GM23338 (cell line): ENCODE data around the gene ADAM17. TPM values are rescaled to one million over a fixed set of nuclear protein-coding genes. Genes with fewer than 3 reads are reported as not detected.

Experiments
- ATAC-seq: fragments of 200-7000 bp; cut with Tn5 transposase; 3 replicates; pipeline ENCODE4 v1.9.1; 2020
- DNase-seq: peaks from one replicate; pipeline ENCODE4 v3.0.0-alpha.2; 2015; ENCODE audit warnings: low spot score
- H2AFZ ChIP-seq: fragments of 200-600 bp; sonication (generic); 2 replicates; pipeline ENCODE4 v1.8.0; 2016; ENCODE audit warnings: antibody characterized with exemption, mild to moderate bottlenecking, moderate library complexity
- H3F3A ChIP-seq: fragments of 200-600 bp; sonication (generic); replicated peaks from 2 replicates; pipeline ENCODE4 v1.8.0; 2017; ENCODE audit warnings: antibody characterized with exemption, mixed run types, low read depth
- H3K27ac ChIP-seq: fragments of 200-600 bp; sonication (generic); 2 replicates; pipeline ENCODE4 v1.6.1; 2016; ENCODE audit warnings: low read depth
- H3K27me3 ChIP-seq: fragments of 200-600 bp; sonication (generic); 2 replicates; pipeline ENCODE4 v1.8.0; 2016; ENCODE audit warnings: mild to moderate bottlenecking, mixed run types, moderate library complexity; ENCODE audit not compliant: insufficient read depth
- H3K36me3 ChIP-seq: fragments of 200-600 bp; sonication (generic); 2 replicates; pipeline ENCODE4 v1.8.0; 2016; ENCODE audit warnings: mild to moderate bottlenecking; ENCODE audit not compliant: insufficient read depth
- H3K4me1 ChIP-seq: fragments of 200-600 bp; sonication (generic); 2 replicates; pipeline ENCODE4 v1.8.0; 2016; ENCODE audit warnings: mild to moderate bottlenecking, moderate library complexity; ENCODE audit not compliant: insufficient read depth
- H3K4me2 ChIP-seq: fragments of 200-600 bp; sonication (generic); 2 replicates; pipeline ENCODE4 v1.7.1; 2017; ENCODE audit warnings: mixed run types
- H3K4me3 ChIP-seq: fragments of 200-600 bp; sonication (generic); 2 replicates; pipeline ENCODE4 v1.6.1; 2016; ENCODE audit warnings: mixed run types
- H3K79me2 ChIP-seq: fragments of 200-600 bp; sonication (generic); replicated peaks from 2 replicates; pipeline ENCODE4 v1.8.0; 2017; ENCODE audit warnings: mild to moderate bottlenecking; ENCODE audit not compliant: insufficient read depth
- H3K9me2 ChIP-seq: fragments of 200-600 bp; sonication (generic); 2 replicates; pipeline ENCODE4 v1.8.0; 2017; ENCODE audit not compliant: insufficient read depth
- H4K20me1 ChIP-seq: fragments of 200-600 bp; sonication (generic); replicated peaks from 2 replicates; pipeline ENCODE4 v1.8.0; 2017; ENCODE audit warnings: mild to moderate bottlenecking; ENCODE audit not compliant: insufficient read depth
- H3K27ac Mint-ChIP-seq: 2 replicates; pipeline ENCODE4 v1.8.0; 2020; ENCODE audit warnings: inconsistent platforms, mild to moderate bottlenecking, moderate library complexity, mixed read lengths
- H3K27me3 Mint-ChIP-seq: 3 replicates; pipeline ENCODE4 v1.8.0; 2022; ENCODE audit warnings: low read depth, mild to moderate bottlenecking, moderate library complexity, mixed read lengths, inconsistent platforms; ENCODE audit not compliant: insufficient read depth, poor library complexity
- H3K36me3 Mint-ChIP-seq: 3 replicates; pipeline ENCODE4 v1.8.0; 2021; ENCODE audit warnings: low read depth, mild to moderate bottlenecking, inconsistent platforms, moderate library complexity, mixed read lengths
- H3K4me1 Mint-ChIP-seq: 3 replicates; pipeline ENCODE4 v1.8.0; 2020; ENCODE audit warnings: mild to moderate bottlenecking, inconsistent platforms, mixed read lengths
- H3K4me3 Mint-ChIP-seq: 3 replicates; pipeline ENCODE4 v1.8.0; 2021; ENCODE audit warnings: moderate library complexity, mild to moderate bottlenecking, inconsistent platforms, mixed read lengths
- H3K9me3 Mint-ChIP-seq: 3 replicates; pipeline ENCODE4 v1.8.0; 2020; ENCODE audit warnings: moderate library complexity, mild to moderate bottlenecking, inconsistent platforms, mixed read lengths
- EZH2 ChIP-seq: fragments of 200-600 bp; sonication (generic); IDR thresholded peaks from one replicate; pipeline ENCODE4 v1.8.0; 2017; ENCODE audit warnings: antibody characterized with exemption, mild to moderate bottlenecking, low read depth; ENCODE audit not compliant: unreplicated experiment
- EZH2phosphoT487 ChIP-seq: fragments of 200-600 bp; sonication (generic); IDR thresholded peaks from one replicate; pipeline ENCODE4 v1.8.1; 2018; ENCODE audit warnings: antibody characterized with exemption; ENCODE audit not compliant: unreplicated experiment
- POLR2AphosphoS5 ChIP-seq: IDR thresholded peaks from 2 replicates; pipeline ENCODE4 v1.6.1; 2016; ENCODE audit warnings: antibody characterized with exemption, low read depth
- STAT1 ChIP-seq: IDR thresholded peaks from one replicate; pipeline ENCODE4 v1.6.1; 2016; ENCODE audit warnings: antibody characterized with exemption; ENCODE audit not compliant: unreplicated experiment
- ZNF462 ChIP-seq: fragments of 250-450 bp; sonication (Bioruptor Pico); IDR thresholded peaks from 2 replicates; pipeline ENCODE4 v1.5.0; 2020; ENCODE audit warnings: mild to moderate bottlenecking, moderate library complexity
- polyA plus RNA-seq: library from polyadenylated mRNA; unstranded; fragments of >200 nt; fragmentation: Nextera tagmentation; extraction: Ambion mirVana; gene quantifications from 2 replicates; pipeline ENCODE4 v1.2.1, GENCODE V29; 2016
- total RNA-seq: library from RNA; depleted of rRNA; stranded (reverse); fragments of >200 nt; shearing (Covaris generic); gene quantifications from 2 replicates; pipeline ENCODE4 v1.2.3, GENCODE V29; 2014
- TF ChIP-seq, protein P1 (sequence below): IDR thresholded peaks from 2 replicates; pipeline ENCODE4 v1.6.1; 2016; ENCODE audit warnings: antibody characterized with exemption
- TF ChIP-seq, protein P2 (sequence below): IDR thresholded peaks from one replicate; pipeline ENCODE4 v1.6.1; 2018; ENCODE audit warnings: antibody characterized with exemption; ENCODE audit not compliant: unreplicated experiment

The ADAM17 gene
- total and polyA plus RNA-seq, 2 experiments from 2014 or later: 8.3 to 23.5 TPM

DNA sequence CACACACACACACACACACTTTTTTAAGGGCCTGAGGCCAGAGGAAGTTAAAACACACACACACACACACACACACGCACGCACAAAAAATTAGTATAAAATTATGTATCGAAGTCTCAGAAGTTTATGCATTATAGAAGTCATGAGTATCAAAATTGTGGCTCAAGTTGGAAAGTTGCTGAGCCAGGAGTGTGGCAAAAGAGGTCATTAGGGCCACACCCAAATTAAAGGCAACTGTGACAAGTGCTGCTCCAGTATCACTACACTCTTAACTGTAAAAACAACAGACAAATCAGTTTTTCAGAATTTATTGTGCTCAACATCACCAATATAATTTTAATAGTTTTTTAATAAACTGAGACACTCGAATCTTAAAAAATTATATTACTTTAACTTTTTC lies 38.3 kb upstream of the ADAM17 start:
- Histone ChIP-seq H3F3A (no peaks in the 10 kb centered on the region), H2AFZ (no peak overlapping the region), H3K4me1 (no peaks in the 10 kb centered on the region), H3K4me3 (no peak overlapping the region), H3K9me2 (no peaks in the 10 kb centered on the region), H3K4me2 (no peak overlapping the region), H3K27me3 (no peaks in the 10 kb centered on the region), H3K27ac (no peak overlapping the region), H3K79me2 (peaks cover 99% of the 10 kb centered on the region), H4K20me1 (peaks cover 55% of the 10 kb centered on the region), H3K36me3 (peaks cover 3% of the 10 kb centered on the region; the same call in 1 of the 2 replicates)
- ATAC-seq (no peak), DNase-seq (no peak)
- peaks cover 3% of the 10 kb centered on the region; the same call in 2 of the 3 replicates for H3K4me1 Mint-ChIP-seq
- peaks cover 3% of the 10 kb centered on the region; the same call in 1 of the 3 replicates for H3K9me3 Mint-ChIP-seq
- H3K4me3 Mint-ChIP-seq: no peak overlapping the region
- H3K27me3 Mint-ChIP-seq: no peaks in the 10 kb centered on the region
- peaks cover 36% of the 10 kb centered on the region for H3K36me3 Mint-ChIP-seq
- TF ChIP-seq EZH2phosphoT487 (no peak), POLR2AphosphoS5 (no peak), STAT1 (no peak), EZH2 (no peak), ZNF462 (CRISPR knock-in tag) (no peak)
- TF ChIP-seq, protein P1, sequence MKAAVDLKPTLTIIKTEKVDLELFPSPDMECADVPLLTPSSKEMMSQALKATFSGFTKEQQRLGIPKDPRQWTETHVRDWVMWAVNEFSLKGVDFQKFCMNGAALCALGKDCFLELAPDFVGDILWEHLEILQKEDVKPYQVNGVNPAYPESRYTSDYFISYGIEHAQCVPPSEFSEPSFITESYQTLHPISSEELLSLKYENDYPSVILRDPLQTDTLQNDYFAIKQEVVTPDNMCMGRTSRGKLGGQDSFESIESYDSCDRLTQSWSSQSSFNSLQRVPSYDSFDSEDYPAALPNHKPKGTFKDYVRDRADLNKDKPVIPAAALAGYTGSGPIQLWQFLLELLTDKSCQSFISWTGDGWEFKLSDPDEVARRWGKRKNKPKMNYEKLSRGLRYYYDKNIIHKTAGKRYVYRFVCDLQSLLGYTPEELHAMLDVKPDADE: no peak
- TF ChIP-seq, protein P2, sequence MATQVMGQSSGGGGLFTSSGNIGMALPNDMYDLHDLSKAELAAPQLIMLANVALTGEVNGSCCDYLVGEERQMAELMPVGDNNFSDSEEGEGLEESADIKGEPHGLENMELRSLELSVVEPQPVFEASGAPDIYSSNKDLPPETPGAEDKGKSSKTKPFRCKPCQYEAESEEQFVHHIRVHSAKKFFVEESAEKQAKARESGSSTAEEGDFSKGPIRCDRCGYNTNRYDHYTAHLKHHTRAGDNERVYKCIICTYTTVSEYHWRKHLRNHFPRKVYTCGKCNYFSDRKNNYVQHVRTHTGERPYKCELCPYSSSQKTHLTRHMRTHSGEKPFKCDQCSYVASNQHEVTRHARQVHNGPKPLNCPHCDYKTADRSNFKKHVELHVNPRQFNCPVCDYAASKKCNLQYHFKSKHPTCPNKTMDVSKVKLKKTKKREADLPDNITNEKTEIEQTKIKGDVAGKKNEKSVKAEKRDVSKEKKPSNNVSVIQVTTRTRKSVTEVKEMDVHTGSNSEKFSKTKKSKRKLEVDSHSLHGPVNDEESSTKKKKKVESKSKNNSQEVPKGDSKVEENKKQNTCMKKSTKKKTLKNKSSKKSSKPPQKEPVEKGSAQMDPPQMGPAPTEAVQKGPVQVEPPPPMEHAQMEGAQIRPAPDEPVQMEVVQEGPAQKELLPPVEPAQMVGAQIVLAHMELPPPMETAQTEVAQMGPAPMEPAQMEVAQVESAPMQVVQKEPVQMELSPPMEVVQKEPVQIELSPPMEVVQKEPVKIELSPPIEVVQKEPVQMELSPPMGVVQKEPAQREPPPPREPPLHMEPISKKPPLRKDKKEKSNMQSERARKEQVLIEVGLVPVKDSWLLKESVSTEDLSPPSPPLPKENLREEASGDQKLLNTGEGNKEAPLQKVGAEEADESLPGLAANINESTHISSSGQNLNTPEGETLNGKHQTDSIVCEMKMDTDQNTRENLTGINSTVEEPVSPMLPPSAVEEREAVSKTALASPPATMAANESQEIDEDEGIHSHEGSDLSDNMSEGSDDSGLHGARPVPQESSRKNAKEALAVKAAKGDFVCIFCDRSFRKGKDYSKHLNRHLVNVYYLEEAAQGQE: no peak
- no peak overlapping the region for H3K27ac Mint-ChIP-seq
